ENCODE results near the gene NME1.

DNA sequence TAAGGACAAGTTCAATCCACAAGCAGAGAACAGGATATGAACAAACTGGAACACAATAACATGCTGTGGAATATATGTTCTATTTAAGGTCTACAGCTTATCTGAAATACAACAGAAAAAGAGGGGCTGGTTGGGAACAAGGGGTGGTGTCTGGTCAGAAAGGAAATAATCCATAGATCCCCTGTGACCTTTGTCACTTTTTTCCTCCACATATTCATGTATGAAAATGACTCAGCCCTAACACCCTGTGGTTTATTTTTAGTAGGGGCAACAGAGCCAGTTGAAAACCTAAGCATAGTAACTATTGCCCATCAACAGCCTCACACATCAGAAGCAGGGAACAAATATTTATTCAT, 20.4 kb upstream of the NME1 start:
- TF ChIP-seq, protein P1, sequence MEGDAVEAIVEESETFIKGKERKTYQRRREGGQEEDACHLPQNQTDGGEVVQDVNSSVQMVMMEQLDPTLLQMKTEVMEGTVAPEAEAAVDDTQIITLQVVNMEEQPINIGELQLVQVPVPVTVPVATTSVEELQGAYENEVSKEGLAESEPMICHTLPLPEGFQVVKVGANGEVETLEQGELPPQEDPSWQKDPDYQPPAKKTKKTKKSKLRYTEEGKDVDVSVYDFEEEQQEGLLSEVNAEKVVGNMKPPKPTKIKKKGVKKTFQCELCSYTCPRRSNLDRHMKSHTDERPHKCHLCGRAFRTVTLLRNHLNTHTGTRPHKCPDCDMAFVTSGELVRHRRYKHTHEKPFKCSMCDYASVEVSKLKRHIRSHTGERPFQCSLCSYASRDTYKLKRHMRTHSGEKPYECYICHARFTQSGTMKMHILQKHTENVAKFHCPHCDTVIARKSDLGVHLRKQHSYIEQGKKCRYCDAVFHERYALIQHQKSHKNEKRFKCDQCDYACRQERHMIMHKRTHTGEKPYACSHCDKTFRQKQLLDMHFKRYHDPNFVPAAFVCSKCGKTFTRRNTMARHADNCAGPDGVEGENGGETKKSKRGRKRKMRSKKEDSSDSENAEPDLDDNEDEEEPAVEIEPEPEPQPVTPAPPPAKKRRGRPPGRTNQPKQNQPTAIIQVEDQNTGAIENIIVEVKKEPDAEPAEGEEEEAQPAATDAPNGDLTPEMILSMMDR (conservative IDR thresholded peaks at IDR 0.05; ENCODE audit: low read depth, low read length) = no peak
- no peak for TF ChIP-seq EZH2 (IDR thresholded peaks at IDR 0.05; ENCODE audit: low read length, unreplicated experiment)
